NOMO-1 treated with DMSO at 0.1 percent for 48 hours (cell line): ENCODE data around the gene TMCO4.
"Not testable (repeated sequence)": the region's sequence is repeated elsewhere in the genome, so short reads cannot be mapped to it uniquely, and the experiment has no call there.

Source experiments
- DNase-seq: peaks from one replicate; lab custom pipeline; 2025; ENCODE audit not compliant: unreplicated experiment; lab: John Stamatoyannopoulos, UW

The TMCO4 gene

DNA sequence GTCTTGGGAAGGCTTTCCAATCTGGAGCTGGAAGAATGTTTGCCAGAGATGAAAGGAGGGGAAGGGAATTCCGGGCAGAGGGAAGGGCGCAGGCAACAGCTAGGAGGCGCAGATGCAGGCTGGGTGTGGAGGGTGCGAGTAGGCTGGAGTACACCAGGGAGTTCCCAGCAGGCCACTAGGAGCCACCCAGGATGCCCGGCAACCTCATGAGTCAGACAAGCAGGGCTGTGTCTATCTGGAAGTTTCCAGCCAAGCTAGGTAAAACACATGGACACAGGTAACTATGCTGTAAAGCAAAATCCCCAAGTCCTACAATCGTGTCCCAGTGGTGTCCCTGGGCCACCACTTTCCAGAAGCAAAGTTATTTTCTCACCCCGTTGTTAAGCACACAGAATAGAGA is 156.6 kb downstream of the TMCO4 start:
- DNase-seq: no peak

DNA sequence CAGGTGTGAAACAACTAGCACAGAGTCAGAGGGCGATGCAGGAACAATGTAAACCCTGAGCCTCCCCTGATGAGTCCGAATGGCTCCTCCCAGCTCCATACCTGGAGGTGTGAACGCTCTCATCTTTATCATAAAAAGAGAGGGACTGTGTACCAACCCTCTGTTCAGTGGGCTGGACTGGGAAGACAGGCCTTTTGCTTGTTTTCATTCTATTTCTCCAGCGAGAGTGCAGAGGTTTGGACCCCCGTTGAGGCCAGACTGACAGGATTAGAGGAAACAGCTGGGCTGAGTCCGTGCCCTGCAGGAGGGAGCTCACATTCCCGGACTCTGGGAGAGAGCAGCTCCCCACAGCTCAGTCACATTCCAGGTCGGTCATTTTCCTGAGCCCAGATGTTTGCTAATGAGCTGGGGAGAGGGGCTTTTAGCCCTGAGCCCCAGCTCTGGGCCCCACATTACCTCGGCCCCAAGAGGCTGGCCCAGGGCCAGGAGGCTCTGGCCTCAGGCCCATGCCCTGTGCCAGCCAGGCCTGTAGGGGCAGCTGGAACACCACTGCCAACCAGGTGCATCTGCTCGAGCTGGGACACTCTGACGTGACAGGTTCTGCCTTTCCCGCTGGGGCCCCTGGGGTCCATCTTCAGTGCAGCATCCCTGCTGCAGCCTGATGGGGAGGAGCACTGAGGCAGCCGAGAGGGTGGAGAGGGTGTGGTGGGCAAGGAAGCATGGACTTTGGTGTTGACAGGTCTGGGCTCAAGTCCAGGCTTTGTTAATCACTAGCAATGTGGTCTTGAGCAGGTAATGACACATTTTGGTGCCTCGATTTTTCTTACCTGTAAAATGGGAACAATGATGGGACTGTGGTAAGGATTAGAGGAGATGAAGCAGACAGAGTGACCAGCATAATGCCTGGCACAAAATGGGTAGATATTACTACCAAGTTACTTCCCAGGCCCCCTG is 159.1 kb downstream of the TMCO4 start:
- DNase-seq: no peak

DNA sequence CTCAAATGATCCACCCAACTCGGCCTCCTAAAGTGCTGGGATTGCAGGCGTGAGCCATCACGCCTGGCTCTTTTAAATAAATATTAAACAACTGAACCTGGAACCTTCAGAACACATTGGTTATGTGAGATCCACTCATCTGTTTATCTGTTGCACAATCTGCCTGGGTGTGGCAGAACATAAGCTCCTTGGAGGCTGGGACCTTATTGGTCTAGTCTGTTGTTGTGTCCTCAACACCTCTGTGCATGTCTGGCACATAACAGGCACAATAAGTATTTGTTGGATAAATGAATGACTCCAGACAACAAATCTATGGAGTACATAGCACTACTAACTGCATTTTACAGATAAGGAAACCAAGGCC is 159.7 kb downstream of the TMCO4 start:
- DNase-seq: no peak

DNA sequence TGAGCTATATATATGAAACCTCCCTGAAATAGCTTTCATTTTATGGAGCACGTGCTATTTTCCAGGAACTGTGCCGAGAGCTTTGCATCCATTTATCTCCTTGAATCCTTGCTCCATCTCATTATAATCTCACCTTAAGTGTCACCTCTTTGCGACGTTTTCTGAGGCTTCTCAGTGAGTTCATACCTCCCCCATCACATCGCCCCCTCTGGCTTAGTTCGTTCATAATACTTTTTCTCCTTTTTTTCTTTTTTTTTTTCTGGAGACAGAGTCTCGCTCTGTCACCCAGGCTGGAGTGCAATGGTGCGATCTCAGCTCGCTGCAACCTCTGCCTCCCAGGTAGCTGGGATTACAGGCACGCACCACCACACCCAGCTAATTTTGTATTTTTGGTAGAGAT is 160.5 kb downstream of the TMCO4 start:
- DNase-seq: not testable (repeated sequence)

DNA sequence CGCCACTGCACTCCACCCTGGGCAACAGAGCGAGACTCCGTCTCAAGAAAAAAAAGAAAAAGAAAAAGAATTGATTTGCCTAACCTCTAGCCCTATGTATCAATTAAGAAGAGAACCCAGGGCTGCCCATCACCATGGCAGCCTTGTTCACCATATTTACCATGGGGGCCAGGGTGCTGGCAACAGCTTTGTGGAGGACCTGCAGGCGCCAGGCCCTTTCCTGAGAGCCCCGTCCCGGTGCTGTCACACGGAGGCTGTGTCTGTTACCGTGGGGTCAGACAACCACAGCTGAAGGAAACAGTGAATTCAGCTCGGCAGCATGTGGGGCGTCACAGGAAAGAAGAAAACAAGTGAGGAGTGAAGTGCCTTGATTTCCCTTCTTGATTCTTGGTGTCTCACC is 162.1 kb downstream of the TMCO4 start:
- DNase-seq: no peak

DNA sequence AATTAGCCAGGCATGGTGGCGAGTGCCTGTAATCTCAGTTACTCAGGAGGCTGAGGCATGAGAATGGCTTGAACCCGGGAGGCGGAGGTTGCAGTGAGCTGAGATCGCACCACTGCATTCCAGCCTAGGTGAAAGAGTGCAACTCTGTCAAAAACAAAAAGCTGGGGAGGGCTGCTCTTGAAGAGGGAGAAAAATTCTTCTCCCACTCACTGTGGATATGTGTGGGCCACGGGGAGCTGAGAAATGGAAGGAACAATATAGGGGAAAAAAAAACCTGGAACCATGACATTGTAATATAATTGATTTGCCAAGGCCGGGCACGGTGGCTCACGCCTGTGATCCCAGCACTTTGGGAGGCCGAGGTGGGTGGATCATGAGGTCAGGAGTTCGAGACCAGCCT is 163.0 kb downstream of the TMCO4 start:
- not testable (repeated sequence) for DNase-seq

DNA sequence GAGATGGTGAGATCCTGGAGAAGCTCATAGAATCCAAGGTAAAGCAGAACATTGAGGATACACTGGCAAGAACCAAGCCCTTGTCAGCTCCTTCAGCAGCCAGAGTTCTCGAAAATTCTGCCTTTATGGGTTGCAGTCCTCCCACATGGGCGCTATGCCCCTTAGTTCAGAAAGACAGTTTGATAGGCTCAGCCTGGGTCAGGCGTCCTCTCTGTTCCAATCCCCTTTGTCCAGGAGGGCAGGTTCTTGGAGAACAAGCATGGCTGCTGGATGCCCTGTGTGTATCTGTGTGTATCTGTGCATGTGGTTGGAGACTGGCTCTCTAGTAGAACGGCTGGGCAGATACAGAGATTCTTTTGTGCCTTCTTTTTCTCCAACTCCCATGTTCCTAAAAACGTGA is 163.7 kb downstream of the TMCO4 start:
- DNase-seq: no peak

DNA sequence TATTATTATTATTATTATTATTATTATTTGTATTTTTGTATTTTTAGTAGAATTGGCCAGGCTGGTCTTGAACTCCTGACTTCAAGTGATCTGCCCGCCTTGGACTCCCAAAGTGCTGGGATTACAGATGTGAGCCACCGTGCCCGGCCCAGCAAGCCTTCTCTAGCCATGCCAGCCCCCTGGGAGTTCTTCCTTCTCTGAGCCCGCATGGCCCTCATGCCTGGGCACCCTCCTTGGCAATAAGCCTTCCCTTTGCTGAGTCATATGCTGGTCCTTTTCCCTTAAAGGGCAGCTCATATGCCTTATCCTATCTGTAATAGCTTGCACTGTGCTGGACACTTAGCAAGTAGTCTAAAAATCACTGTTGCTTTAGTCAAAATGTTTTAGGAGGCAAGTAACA is 164.1 kb downstream of the TMCO4 start:
- no peak for DNase-seq

DNA sequence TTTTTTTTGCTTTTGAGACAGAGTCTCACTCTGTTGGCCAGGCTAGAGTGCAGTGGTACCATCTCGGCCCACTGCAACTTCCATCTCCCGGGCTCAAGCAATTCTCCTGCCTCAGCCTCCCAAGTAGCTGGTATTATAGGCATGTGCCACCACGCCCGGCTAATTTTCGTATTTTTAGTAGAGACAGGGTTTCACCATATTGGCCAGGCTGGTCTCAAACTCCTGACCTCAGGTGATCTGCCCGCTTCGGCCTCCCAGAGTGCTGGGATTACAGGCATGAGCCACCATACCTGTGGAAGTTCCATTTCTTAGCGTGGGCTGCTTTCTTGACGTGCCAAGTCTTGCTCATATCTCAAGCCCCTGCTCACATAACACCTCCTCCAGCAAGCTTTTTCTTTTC is 164.7 kb downstream of the TMCO4 start:
- DNase-seq: not testable (repeated sequence)

DNA sequence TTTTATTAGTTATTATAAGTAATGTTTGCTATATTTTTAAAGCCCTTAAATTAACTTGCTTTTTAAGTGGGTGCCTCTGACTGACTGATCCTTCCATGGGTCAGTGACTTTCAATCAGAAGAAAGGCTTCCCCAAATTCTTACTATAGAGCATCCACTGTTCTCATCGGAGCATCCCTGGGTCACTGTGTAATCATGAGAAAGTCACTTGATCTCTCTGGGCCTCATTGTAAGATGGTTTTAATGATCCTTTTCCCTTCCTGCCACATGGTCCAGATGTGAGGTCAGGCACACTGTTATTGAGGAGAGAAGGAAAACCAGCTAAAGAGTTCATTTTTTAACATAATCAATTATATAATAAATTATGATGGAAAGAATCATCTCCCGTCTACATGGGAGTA is 166.6 kb downstream of the TMCO4 start:
- DNase-seq: no peak
